NCI-H146 treated with DMSO at 0.1 percent for 48 hours (cell line): ENCODE data around the gene ATRNL1.

Experiments
- DNase-seq: peaks from one replicate; lab custom pipeline; 2025; ENCODE audit not compliant: unreplicated experiment; lab: John Stamatoyannopoulos, UW

ATRNL1 gene

DNA sequence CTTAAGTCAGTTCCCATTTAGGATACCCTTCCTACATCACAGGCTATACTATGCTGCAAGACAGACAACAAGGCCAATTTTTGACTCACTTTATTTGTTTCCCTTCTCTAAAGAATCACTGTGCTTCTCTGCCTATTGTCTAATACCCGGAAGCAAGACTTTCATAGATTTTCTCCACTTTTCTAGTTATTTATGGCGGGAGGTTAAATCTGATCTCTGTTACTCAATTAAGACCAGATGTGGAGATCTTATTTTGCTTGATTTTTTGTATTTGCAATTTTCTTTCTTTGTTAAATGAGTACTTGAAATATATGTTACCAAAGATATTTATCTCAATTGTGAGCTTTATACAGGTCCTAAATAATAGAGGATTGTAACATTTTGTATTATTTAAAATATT is 511.5 kb downstream of the ATRNL1 start:
- no peak for DNase-seq

DNA sequence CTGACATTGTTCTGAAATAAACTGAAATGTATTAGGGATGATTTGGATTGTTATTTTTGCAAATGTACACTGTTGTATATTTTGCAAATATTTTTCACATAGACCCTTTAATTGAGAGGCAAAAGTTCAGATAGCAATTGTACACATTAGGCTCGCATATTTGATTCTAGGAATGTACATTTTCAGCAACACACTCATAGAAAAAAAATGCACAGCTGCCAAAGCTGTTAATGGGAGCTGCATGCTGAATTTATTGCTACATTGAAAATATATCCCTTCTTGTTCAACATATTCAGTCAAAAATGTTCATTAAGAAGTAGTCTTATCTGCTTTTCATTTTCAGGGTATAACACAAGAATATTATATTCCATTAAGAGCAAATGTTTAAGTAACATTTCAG is 512.9 kb downstream of the ATRNL1 start:
- no peak for DNase-seq

DNA sequence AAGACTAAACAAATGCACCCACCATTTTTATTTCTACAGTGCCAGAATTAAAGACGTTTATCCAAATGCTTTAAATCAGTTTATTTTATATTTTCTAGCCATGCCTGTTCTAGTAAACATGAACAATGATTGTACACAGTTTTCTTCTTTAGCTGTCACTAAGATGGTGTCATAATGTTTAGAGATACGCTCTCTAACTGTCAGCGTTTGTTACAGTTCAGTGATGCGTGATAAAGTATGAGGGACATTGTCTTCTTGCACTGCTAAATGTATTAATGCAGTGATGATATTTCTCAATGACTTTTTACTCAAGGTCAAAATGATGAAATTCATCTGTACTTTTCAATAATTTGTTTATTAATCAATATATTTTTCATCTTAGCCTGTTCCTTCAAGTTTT is 513.6 kb downstream of the ATRNL1 start:
- DNase-seq: no peak

DNA sequence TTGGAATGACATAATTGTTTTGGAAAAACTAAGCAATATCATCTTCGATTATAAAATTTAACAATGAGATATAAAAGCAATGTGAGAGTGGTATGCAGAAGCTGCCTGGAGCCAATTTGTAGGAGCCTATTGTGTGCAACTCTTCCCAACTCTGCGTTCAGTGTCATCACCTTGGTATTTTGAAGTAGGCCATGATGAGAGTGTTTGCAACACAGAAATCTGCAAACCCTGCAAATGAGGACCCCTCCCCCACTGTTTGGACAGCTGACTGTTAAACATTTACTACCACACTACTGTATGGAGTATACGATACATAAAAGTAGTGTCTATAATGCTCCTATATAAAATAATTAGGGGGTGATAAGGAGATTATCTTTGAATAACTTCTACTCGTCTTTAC is 531.3 kb downstream of the ATRNL1 start:
- no peak for DNase-seq

DNA sequence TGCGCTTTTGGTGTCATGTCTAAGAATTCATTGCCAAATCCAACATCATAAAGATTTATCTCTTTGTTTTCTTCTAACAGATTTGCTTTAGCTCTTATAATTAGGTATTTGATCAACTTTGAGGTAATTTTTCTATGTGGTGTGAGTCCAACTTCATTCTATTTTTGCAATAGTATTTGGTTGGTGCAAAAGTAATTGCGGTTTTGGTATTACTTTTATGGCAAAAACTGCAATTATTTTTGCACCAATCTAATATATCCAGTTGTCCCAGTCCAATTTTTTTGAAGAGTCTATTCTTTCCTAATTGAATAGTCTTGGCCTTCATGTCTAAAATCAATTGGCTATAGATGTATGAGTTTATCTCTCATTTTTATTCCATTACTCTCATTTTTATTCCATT is 535.5 kb downstream of the ATRNL1 start:
- no peak for DNase-seq

GRCh38 chr10:115638246-115638645 is 545.1 kb downstream of the ATRNL1 start:
- no peak for DNase-seq

DNA sequence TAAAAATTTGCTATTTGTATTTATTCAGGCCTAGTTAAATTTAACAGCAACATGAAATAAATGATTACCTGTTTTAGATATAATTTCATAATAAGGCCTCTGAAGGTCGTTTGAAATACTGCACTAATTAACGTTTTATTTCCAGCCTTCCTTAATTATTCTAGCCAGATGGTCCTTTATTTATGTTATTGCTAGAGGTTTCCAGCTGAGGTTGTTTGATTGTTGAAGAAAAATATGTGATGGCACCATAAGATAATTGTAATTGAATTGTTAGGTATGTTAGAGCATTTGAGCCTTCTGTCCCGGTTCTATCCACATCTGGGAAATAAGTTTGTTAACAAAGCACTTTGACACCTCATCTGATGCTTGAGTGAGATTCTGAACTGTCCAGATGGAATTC is 556.1 kb downstream of the ATRNL1 start:
- DNase-seq: no peak

DNA sequence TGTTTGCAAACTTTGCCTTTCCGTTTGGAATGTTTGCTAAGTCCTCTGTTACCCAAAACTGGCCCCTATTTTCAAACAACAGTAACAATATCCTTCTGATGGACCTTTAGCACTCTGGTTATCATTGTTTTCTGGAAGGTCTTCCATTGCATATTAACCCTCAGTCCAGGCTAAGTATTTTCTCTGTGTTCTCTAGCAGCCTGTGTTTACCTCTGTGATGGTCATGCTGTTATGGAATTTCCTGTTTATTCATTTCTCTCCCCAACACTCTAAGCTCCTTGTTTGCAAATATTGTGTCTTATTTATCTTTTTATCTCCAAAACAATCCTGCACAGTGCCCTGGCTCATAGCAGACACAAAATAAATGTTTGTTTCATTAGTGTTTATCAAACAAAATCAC is 560.3 kb downstream of the ATRNL1 start:
- no peak for DNase-seq

GRCh38 chr10:115654961-115655360 is 561.8 kb downstream of the ATRNL1 start:
- DNase-seq: no peak

DNA sequence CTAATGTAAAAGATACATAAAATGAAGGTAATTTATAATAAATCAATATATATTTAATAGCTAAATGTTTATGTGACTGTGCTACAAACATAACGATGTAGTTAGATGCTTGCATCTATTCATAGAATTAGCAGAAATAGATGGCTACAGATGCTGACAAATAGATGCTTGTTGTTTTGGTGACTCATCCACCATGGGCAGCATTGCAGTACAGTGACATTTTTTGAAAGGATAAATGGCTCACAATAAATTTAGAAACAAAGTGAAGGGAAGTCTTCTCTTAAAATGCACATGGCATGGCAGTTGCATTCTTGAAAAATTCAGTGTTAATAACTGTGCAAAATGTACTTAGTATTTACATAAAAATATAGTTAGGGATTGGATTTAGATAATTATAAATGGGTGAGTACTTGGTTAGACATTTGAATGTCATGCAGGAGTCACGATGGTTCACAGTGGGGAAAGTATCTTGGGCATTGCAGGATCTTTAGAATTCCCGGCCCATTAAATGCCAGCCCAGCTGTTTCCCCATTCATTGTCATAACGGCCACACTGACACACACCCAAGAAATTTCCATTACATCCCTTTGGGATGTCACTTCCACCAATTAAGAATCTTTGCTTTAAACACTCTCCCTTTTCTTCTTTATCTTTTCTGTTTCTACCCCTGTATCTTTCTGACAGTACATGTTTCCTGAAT is 564.1 kb downstream of the ATRNL1 start:
- DNase-seq: no peak

GRCh38 chr10:115659616-115660015 is 566.5 kb downstream of the ATRNL1 start:
- no peak for DNase-seq

DNA sequence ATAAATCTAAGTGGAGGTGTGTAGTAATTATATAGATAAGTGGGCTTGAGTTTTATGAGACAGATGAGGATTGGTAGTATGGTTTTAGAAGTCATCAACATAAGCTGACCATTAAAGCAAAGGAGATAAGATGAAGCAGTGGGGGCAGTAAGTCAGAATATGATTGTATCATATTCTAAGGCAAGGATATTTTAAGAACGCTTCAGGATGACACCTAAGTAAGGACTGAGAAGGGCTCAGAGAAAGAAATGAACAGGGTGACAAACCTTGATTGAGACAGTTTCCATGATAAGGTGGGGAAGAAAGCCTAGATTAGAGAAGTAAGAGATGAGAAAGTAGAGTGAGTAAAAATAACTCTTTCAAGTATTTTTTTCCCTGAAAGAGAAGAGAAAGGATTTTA is 567.2 kb downstream of the ATRNL1 start:
- DNase-seq: no peak

DNA sequence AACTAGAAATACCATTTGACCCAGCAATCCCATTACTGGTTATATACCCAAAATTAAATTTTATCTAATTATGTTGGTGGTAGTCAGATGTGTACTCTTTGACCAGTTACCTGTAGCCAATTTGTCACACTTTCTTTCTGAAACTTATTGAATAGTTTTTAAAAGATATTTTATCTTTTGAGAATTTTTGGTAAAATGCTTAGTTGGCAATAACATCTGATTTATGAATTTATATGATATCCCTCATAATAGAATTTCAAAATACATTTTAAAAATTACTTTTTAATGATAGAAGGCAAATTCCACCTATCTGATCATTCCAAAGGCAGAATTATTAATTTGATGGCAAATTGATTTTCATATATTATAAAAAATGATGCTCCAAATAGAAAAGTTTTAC is 569.3 kb downstream of the ATRNL1 start:
- DNase-seq: no peak

DNA sequence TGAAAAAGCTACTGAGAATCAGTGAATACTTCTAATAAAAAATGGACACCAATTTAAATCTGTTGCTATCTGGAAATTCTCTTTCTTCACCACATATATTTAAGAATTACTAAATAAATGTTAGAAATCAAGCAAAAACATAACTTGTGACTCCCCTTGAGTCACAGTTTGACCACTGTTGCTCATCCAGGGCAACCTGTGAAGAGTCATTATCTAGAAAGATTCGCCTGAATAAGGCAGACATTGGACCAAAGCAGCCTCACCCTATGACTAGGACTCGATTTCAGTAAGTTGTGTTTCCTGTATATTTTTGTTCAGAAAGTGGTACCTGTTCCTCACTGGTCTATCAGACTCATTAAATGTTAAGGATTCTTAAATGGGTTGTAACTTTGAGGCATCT is 572.4 kb downstream of the ATRNL1 start:
- DNase-seq: no peak

DNA sequence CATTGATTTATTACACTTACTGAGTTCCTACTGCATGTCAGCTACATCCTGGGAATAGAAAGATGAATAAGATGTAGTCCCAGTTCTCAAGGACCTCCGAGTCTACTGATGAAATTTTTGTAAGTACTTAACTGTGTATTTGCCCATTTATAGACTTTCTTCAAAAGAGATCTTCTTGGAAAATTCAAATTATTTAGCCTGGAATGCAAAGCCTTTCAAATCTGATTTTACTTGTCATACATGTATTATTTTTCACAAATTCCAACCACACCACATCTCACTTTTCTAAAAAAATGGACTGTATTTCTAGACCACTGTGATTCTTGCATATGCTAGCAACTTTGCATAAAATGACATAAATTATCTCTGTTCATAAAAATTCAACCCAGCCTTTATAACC is 581.3 kb downstream of the ATRNL1 start:
- DNase-seq: no peak

DNA sequence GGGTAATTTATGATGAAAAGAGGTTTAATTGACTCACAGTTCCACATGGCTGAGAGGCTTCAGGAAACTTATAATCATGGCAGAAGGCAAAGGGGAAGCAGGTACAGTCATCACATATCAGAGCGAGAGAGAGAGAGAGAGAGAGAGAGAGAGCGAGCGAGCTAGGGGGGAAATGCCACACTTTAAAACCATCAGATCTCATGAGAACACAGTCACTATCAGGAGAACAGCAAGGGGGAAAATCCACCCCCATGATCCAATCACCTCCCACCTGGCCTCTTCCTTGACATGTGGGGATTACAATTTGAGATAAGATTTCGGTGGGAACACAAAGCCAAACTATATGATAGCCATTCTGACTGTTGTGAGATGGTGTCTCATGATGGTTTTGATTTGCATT is 603.6 kb downstream of the ATRNL1 start:
- no peak for DNase-seq

GRCh38 chr10:115706026-115706425 is 612.9 kb downstream of the ATRNL1 start:
- DNase-seq: no peak

GRCh38 chr10:115706488-115707076 is 613.4 kb downstream of the ATRNL1 start:
- DNase-seq: no peak

DNA sequence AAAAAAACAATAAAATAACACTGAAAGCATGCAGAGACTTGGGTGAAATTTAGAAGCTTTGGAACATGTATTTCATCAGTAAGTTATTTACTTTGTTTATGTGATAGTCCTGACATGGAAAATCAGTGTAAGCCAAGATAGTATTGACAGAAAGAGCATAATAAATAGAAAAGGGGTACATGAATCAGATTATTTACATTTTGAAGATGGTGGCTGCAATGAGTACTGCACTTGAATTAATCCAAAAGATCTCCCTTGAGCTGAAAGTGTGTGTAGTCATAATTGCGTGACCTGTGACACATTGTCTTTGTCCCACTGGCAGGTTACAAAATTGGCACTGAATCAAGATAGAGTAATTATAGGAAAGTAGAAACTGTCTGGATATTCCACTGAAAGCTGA is 617.0 kb downstream of the ATRNL1 start:
- no peak for DNase-seq

GRCh38 chr10:115711306-115711705 is 618.1 kb downstream of the ATRNL1 start:
- DNase-seq: no peak

GRCh38 chr10:115720121-115720520 is 627.0 kb downstream of the ATRNL1 start:
- DNase-seq: no peak

GRCh38 chr10:115727129-115727528 is 634.0 kb downstream of the ATRNL1 start:
- no peak for DNase-seq

GRCh38 chr10:115744089-115744488 is 650.9 kb downstream of the ATRNL1 start:
- DNase-seq: no peak
